GM18499 (cell line): ENCODE results near the gene KCNK3.

Experiments
- ATAC-seq: cut with Tn5 transposase; IDR thresholded peaks from one replicate; pipeline ENCODE4 v1.9.1; 2021; ENCODE audit warnings: moderate number of reproducible peaks; ENCODE audit not compliant: insufficient read depth, unreplicated experiment

Gene KCNK3

DNA sequence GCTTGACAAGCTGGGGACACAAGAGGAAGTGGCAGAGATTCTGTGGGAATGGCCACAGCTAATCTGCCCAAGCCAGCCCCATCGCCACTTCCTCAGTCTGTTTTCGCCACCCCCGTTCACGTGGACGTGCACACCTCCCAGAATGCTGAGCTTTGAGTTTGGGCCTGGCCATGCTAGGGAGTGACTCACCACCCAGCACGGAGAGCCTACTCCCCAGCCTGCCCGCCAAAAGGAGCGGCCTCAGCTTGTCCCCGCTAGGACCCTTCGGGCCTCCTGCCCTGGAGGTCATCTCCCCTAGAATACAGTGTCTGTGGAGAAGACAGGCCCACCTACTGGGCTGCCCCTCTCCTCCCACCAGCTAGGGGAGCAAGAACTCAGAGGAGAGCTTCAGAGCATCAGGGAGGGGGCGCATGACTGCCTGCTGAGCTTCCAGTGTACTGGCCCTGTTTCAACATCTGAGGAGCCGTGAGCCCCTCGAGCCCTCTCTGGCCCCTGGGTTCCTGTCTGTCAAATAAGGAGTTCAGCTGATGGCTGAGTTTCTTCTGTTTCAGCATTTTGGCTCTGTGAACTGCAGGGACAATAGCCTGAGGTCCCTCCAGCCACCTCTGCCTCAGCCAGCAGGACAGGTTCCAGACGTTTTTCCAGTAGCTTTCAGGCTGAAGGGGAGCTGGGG lies 76.7 kb downstream of the KCNK3 start:
- no peak for ATAC-seq

DNA sequence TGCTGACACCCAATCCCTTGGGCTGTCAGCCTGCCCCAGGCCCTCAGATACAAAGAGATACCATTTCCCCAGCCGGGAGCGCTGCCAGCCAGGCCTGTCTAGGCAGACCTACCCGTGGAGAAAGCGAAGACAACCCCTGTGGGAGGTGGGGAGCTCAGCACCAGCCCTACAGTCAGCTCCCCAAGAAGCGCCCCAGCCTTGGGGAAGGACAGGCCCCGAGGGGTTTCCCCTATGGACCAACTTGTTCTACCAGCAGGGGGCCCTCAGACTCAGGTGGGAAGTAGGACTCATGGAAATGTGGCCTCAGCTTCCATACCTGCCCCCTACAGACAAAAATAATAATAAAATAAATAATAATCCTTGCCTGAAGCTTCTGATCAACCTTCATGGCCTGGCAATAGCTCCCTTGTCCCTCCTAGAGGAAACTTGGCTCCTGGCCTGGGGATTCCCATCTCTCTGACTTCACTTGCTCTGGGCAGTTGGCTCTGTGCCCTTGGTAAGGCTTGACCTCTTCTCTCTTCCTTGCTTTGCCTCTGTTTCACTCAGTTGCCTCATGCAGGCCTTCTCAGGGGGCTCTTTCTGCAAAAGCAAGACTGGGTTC lies 78.6 kb downstream of the KCNK3 start:
- no peak for ATAC-seq

DNA sequence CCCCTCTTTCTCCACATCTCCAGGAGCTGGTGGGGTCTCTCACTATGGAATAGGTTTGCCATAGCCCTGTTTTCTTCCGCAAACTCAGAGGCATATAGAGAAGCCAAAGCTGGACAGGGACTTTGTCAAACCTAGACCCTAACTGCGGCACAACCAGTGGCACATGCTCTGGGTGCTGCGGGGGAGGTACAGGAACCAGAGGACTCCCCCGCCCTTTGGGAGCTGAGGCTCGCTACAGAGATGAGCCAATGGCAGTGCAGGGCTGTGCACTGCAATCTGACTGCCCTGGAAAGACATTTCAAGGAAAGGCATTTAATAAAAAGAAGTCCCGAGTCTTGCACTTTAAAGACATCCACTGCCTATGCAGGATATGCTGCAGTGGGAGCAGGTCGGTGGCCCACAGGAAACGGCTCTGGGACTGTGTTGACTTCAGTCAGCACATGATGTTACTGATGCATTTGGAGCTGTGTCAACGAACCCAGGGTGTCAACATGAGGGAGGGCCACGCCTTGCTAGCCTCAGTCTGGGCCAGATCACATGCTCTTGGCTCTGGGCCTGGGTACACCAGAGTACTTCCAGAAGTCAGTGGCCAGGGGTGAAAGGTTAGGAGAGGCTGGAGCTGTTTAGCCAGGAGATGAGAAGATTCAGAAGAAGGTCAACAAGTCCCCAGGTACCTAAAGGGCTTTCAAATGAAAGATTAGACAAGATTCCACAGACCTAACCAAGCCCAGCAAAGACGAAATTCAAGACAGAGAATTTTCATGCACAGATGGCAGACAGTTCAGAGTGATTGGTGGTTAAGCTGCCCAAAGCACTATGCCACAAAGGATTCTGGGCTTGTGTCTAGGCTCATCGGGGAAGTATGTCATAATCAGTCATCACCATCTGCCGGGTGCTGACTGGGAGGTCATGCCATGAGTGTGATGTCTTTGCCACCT lies 79.8 kb downstream of the KCNK3 start:
- no peak for ATAC-seq

DNA sequence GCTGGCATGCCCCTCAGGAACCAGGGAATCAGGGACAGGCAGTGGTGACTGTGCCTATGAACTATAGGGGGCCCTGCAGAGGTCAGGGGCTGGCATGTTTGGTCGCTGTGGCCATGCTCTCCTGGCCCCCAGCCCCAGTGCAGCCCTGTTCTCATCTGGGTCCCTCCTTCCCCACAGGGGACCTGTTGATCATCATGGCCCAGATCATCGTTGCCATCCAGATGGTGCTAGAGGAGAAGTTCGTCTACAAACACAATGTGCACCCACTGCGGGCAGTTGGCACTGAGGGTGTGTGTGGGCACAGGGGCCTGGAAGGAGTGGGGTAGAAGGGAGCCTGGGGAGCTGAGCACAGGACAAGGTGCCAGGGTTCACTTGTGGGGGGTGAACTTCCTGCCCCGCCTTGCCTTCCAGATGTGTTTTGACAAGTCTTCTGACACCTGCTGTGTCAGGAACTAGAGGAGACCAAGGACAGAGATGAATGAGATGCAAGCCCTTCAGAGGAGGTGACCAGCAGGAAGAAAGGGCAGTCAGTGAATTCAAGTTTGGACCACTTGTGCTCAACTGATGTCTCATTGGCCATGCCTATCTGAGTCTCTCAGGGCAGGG lies 83.8 kb downstream of the KCNK3 start:
- ATAC-seq: no peak

DNA sequence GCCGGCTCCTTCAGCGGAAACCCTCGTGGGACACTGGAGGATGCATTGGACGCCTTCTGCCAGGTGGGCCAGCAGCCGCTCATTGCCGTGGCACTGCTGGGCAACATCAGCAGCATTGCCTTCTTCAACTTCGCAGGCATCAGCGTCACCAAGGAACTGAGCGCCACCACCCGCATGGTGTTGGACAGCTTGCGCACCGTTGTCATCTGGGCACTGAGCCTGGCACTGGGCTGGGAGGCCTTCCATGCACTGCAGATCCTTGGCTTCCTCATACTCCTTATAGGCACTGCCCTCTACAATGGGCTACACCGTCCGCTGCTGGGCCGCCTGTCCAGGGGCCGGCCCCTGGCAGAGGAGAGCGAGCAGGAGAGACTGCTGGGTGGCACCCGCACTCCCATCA lies 85.6 kb downstream of the KCNK3 start:
- ATAC-seq: no peak

- ATAC-seq: no peak
Measured at GRCh38 chr2:26778507-26778906, 86.0 kb downstream of the KCNK3 start.

DNA sequence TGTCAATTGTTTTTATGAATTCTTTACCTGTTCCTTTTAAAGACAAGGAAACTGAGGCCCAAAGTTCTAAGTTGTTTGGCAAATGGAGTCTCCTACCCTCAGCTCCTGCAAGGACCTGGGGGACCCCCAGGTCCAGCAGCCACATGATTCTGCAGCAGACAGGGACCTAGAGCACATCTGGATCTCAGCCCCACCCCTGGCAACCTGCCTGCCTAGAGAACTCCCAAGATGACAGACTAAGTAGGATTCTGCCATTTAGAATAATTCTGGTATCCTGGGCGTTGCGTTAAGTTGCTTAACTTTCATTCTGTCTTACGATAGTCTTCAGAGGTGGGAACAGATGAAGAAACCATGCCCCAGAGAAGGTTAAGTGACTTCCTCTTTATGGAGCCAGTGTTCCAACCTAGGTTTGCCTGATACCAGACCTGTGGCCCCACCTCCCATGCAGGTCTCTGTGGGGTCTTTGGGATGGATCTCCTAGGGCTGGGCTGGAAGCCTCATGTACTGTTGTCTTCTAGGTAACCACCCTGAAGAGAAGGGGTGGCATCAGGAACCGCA lies 87.8 kb downstream of the KCNK3 start:
- ATAC-seq: no peak
